ENCODE measurements around the gene OSBPL5.
A peak's percentile ranks its signal among the peaks of the same experiment; 100 is the strongest.
"Not testable (repeated sequence)": the region's sequence is repeated elsewhere in the genome, so short reads cannot be mapped to it uniquely, and the experiment has no call there.

OSBPL5 gene

DNA sequence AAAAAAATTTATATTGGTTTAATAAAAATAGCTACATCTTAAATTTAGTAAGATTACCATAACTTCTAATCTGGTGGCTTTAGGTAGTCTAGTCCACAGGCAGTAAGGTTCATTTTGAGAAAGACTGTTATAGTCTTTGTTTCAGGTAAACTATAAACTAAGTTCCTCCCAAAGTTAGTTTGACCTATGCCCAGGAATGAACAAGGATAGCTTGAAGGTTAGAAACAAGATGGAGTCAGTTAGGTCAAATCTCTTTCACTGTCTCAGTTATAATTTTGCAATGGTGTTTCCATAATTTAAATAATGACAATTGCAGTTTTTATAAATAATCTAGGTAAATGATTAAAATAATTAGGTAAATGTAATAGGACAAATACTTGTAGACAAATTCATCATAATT is 51.4 kb downstream of the OSBPL5 start:
- H3K27ac ChIP-seq (replicated peaks; ENCODE audit: low read length); H3K4me1 ChIP-seq (ENCODE audit: control insufficient read depth in 2 of 2, insufficient read depth in 1 of 2, low read depth in 1 of 2, low read length in 2 of 2): not testable (repeated sequence)

GRCh38 chr11:3111919-3112690 is 53.0 kb downstream of the OSBPL5 start:
- peak overlapping the region; percentile 72 for H4K91ac ChIP-seq (ENCODE audit: low read depth, low read length, poor library complexity)
- H3K36me3 ChIP-seq (replicated peaks in 1 of 2; ENCODE audit: control insufficient read depth in 2 of 2, insufficient read depth in 2 of 2, low read length in 2 of 2): peaks cover 3 to 26% of the 10 kb centered on the region in 2 donors
- H2AFZ ChIP-seq (ENCODE audit: low read length): no peak overlapping the region
- no peak overlapping the region for H2BK12ac ChIP-seq (ENCODE audit: low read length)
- H3K27ac ChIP-seq (replicated peaks; ENCODE audit: low read length): no peak overlapping the region
- no CpG with 5 or more reads among the region's 9 CpGs for WGBS, 2 donors (ENCODE audit: extremely low coverage in 2 of 2, insufficient read length in 2 of 2, insufficient replicate concordance in 1 of 2)
- no peak overlapping the region for H3K4me2 ChIP-seq (ENCODE audit: insufficient read depth, low read length, poor library complexity, severe bottlenecking)
- no peak overlapping the region for H4K8ac ChIP-seq (ENCODE audit: low read depth, low read length)
- no peaks in the 10 kb centered on the region for H3K4me1 ChIP-seq (ENCODE audit: control insufficient read depth in 2 of 2, insufficient read depth in 1 of 2, low read depth in 1 of 2, low read length in 2 of 2)
- H3K4ac ChIP-seq (ENCODE audit: low read length): no peak overlapping the region
- H2BK15ac ChIP-seq (ENCODE audit: low read length): no peak overlapping the region
- H3K79me1 ChIP-seq (ENCODE audit: low read depth, low read length): no peaks in the 10 kb centered on the region
- peaks cover 6 to 45% of the 10 kb centered on the region in 2 donors for H3K9me3 ChIP-seq (replicated peaks in 1 of 2; ENCODE audit: control insufficient read depth in 2 of 2, insufficient read depth in 1 of 2, low read depth in 1 of 2, low read length in 2 of 2)
- H3K14ac ChIP-seq (ENCODE audit: low read length): no peak overlapping the region
- no peak overlapping the region for H2BK120ac ChIP-seq (ENCODE audit: low read depth, low read length)
- peak overlapping the region in 1 of 2 donors; percentile 70 for H3K4me3 ChIP-seq (ENCODE audit: low read length in 2 of 2)
- no peaks in the 10 kb centered on the region for H3K27me3 ChIP-seq (ENCODE audit: control insufficient read depth in 3 of 3, insufficient read depth in 3 of 3, low read depth in 1 of 3, low read length in 3 of 3)
- H3K23ac ChIP-seq (ENCODE audit: low read depth, low read length, poor library complexity): no peak overlapping the region
- H2AK5ac ChIP-seq (ENCODE audit: low read depth, low read length): no peak overlapping the region
- H3K18ac ChIP-seq (ENCODE audit: low read length): no peak overlapping the region
- H2BK5ac ChIP-seq (ENCODE audit: low read length): no peak overlapping the region
- DNase-seq (ENCODE audit: low spot score): no peak
- H3K9ac ChIP-seq (ENCODE audit: low read depth, low read length, poor library complexity): no peak overlapping the region

More for the DNA sequence above, 51.4 kb downstream of the OSBPL5 start:
- H2BK5ac ChIP-seq (ENCODE audit: low read length); H3K18ac ChIP-seq (ENCODE audit: low read length); H2BK15ac ChIP-seq (ENCODE audit: low read length); H4K8ac ChIP-seq (ENCODE audit: low read depth, low read length); H3K4me3 ChIP-seq (ENCODE audit: low read length in 2 of 2); H3K23ac ChIP-seq (ENCODE audit: low read depth, low read length, poor library complexity); H2AFZ ChIP-seq (ENCODE audit: low read length); H2AK5ac ChIP-seq (ENCODE audit: low read depth, low read length); H3K14ac ChIP-seq (ENCODE audit: low read length); H2BK12ac ChIP-seq (ENCODE audit: low read length); H3K79me1 ChIP-seq (ENCODE audit: low read depth, low read length); DNase-seq (ENCODE audit: low spot score); H3K9ac ChIP-seq (ENCODE audit: low read depth, low read length, poor library complexity); H3K4me2 ChIP-seq (ENCODE audit: insufficient read depth, low read length, poor library complexity, severe bottlenecking); H4K91ac ChIP-seq (ENCODE audit: low read depth, low read length, poor library complexity); H3K4ac ChIP-seq (ENCODE audit: low read length); H3K27me3 ChIP-seq (ENCODE audit: control insufficient read depth in 3 of 3, insufficient read depth in 3 of 3, low read depth in 1 of 3, low read length in 3 of 3); H2BK120ac ChIP-seq (ENCODE audit: low read depth, low read length): not testable (repeated sequence)
- peaks cover 3 to 24% of the 10 kb centered on the region in 2 donors for H3K36me3 ChIP-seq (replicated peaks in 1 of 2; ENCODE audit: control insufficient read depth in 2 of 2, insufficient read depth in 2 of 2, low read length in 2 of 2)
- peaks cover 6 to 45% of the 10 kb centered on the region in 2 donors for H3K9me3 ChIP-seq (replicated peaks in 1 of 2; ENCODE audit: control insufficient read depth in 2 of 2, insufficient read depth in 1 of 2, low read depth in 1 of 2, low read length in 2 of 2)

- no peak overlapping the region for H4K8ac ChIP-seq (ENCODE audit: low read depth, low read length)
- H2BK120ac ChIP-seq (ENCODE audit: low read depth, low read length): no peak overlapping the region
- no peak overlapping the region for H3K18ac ChIP-seq (ENCODE audit: low read length)
- H3K27ac ChIP-seq (replicated peaks; ENCODE audit: low read length): no peak overlapping the region
- WGBS, 2 donors (ENCODE audit: extremely low coverage in 2 of 2, insufficient read length in 2 of 2, insufficient replicate concordance in 1 of 2): no CpG with 5 or more reads among the region's 6 CpGs
- H3K4me2 ChIP-seq (ENCODE audit: insufficient read depth, low read length, poor library complexity, severe bottlenecking): no peak overlapping the region
- no peaks in the 10 kb centered on the region for H3K27me3 ChIP-seq (ENCODE audit: control insufficient read depth in 3 of 3, insufficient read depth in 3 of 3, low read depth in 1 of 3, low read length in 3 of 3)
- no peak overlapping the region for H3K9ac ChIP-seq (ENCODE audit: low read depth, low read length, poor library complexity)
- no peaks in the 10 kb centered on the region for H3K79me1 ChIP-seq (ENCODE audit: low read depth, low read length)
- H2BK15ac ChIP-seq (ENCODE audit: low read length): no peak overlapping the region
- no peak overlapping the region for H2AK5ac ChIP-seq (ENCODE audit: low read depth, low read length)
- H2AFZ ChIP-seq (ENCODE audit: low read length): no peak overlapping the region
- H3K9me3 ChIP-seq (replicated peaks in 1 of 2; ENCODE audit: control insufficient read depth in 2 of 2, insufficient read depth in 1 of 2, low read depth in 1 of 2, low read length in 2 of 2): peaks cover 6 to 45% of the 10 kb centered on the region in 2 donors
- H3K23ac ChIP-seq (ENCODE audit: low read depth, low read length, poor library complexity): no peak overlapping the region
- H3K14ac ChIP-seq (ENCODE audit: low read length): no peak overlapping the region
- no peak overlapping the region for H2BK12ac ChIP-seq (ENCODE audit: low read length)
- no peak overlapping the region for H4K91ac ChIP-seq (ENCODE audit: low read depth, low read length, poor library complexity)
- H2BK5ac ChIP-seq (ENCODE audit: low read length): no peak overlapping the region
- no peak overlapping the region for H3K4ac ChIP-seq (ENCODE audit: low read length)
- no peak for DNase-seq (ENCODE audit: low spot score)
- H3K36me3 ChIP-seq (replicated peaks in 1 of 2; ENCODE audit: control insufficient read depth in 2 of 2, insufficient read depth in 2 of 2, low read length in 2 of 2): peaks cover 3 to 26% of the 10 kb centered on the region in 2 donors
- H3K4me3 ChIP-seq (ENCODE audit: low read length in 2 of 2): no peak overlapping the region
- H3K4me1 ChIP-seq (ENCODE audit: control insufficient read depth in 2 of 2, insufficient read depth in 1 of 2, low read depth in 1 of 2, low read length in 2 of 2): no peaks in the 10 kb centered on the region
These were observed 53.6 kb downstream of the OSBPL5 start for GRCh38 chr11:3111466-3111865.

- no peak overlapping the region for H3K4me3 ChIP-seq (ENCODE audit: low read length in 2 of 2)
- H2AK5ac ChIP-seq (ENCODE audit: low read depth, low read length): peak overlapping the region; percentile 36
- no peak for DNase-seq (ENCODE audit: low spot score)
- H3K4me2 ChIP-seq (ENCODE audit: insufficient read depth, low read length, poor library complexity, severe bottlenecking): no peak overlapping the region
- no peaks in the 10 kb centered on the region for H3K79me1 ChIP-seq (ENCODE audit: low read depth, low read length)
- no peak overlapping the region for H2BK15ac ChIP-seq (ENCODE audit: low read length)
- peak overlapping the region; percentile 82 for H3K9ac ChIP-seq (ENCODE audit: low read depth, low read length, poor library complexity)
- H4K8ac ChIP-seq (ENCODE audit: low read depth, low read length): no peak overlapping the region
- H3K27me3 ChIP-seq (ENCODE audit: control insufficient read depth in 3 of 3, insufficient read depth in 3 of 3, low read depth in 1 of 3, low read length in 3 of 3): no peaks in the 10 kb centered on the region
- H4K91ac ChIP-seq (ENCODE audit: low read depth, low read length, poor library complexity): no peak overlapping the region
- no peak overlapping the region for H3K4ac ChIP-seq (ENCODE audit: low read length)
- no peak overlapping the region for H2BK5ac ChIP-seq (ENCODE audit: low read length)
- no peak overlapping the region for H3K14ac ChIP-seq (ENCODE audit: low read length)
- H3K9me3 ChIP-seq (replicated peaks in 1 of 2; ENCODE audit: control insufficient read depth in 2 of 2, insufficient read depth in 1 of 2, low read depth in 1 of 2, low read length in 2 of 2): peaks cover 4 to 32% of the 10 kb centered on the region in 2 donors
- no peak overlapping the region for H2BK120ac ChIP-seq (ENCODE audit: low read depth, low read length)
- H3K4me1 ChIP-seq (ENCODE audit: control insufficient read depth in 2 of 2, insufficient read depth in 1 of 2, low read depth in 1 of 2, low read length in 2 of 2): no peaks in the 10 kb centered on the region
- H3K18ac ChIP-seq (ENCODE audit: low read length): peak overlapping the region; percentile 5
- H2AFZ ChIP-seq (ENCODE audit: low read length): no peak overlapping the region
- no CpG with 5 or more reads among the region's 14 CpGs for WGBS, 2 donors (ENCODE audit: extremely low coverage in 2 of 2, insufficient read length in 2 of 2, insufficient replicate concordance in 1 of 2)
- peaks cover 3 to 26% of the 10 kb centered on the region in 2 donors for H3K36me3 ChIP-seq (replicated peaks in 1 of 2; ENCODE audit: control insufficient read depth in 2 of 2, insufficient read depth in 2 of 2, low read length in 2 of 2)
- H3K23ac ChIP-seq (ENCODE audit: low read depth, low read length, poor library complexity): peak overlapping the region; percentile 90
- no peak overlapping the region for H3K27ac ChIP-seq (replicated peaks; ENCODE audit: low read length)
- peak overlapping the region; percentile 81 for H2BK12ac ChIP-seq (ENCODE audit: low read length)
These were observed 55.0 kb downstream of the OSBPL5 start for GRCh38 chr11:3109921-3110706.
